PC-9 (cell line): ENCODE data around the gene TMEM138. TPM values are rescaled to one million over a fixed set of nuclear protein-coding genes. Genes with fewer than 3 reads are reported as not detected.

ENCODE experiments used
- BruUV-seq: library from RNA; stranded (reverse); fragments of 400-500 nt; replicated peaks from 2 replicates; lab custom pipeline; 2021; lab: Mats Ljungman, UMichigan
- CTCF ChIA-PET: fragments of 300-600 bp; sonication (Branson Sonifier 250); formaldehyde crosslinking; loops from one replicate; lab custom pipeline; 2022; ENCODE audit warnings: antibody characterized with exemption; lab: Charles Lee
- POLR2A ChIA-PET: fragments of 300-600 bp; sonication (Branson Sonifier 250); formaldehyde crosslinking; loops from one replicate; lab custom pipeline; 2022; ENCODE audit warnings: antibody characterized with exemption; ENCODE audit not compliant: unreplicated experiment; lab: Charles Lee
- DNase-seq, 2 experiments: peaks; one replicate each; pipeline versions ENCODE4 v3.0.0 to v3.0.0-alpha.2; 2015 to 2022; ENCODE audit warnings: mixed read lengths in 1 of 2
- H2AFZ ChIP-seq: fragments of 200-600 bp; sonication (generic); 2 replicates; pipeline ENCODE4 v1.8.1; 2017; ENCODE audit warnings: antibody characterized with exemption
- H3F3A ChIP-seq: fragments of 200-600 bp; sonication (generic); 2 replicates; pipeline ENCODE4 v1.8.1; 2017; ENCODE audit warnings: antibody characterized with exemption, mild to moderate bottlenecking, low read depth; ENCODE audit not compliant: insufficient read depth
- H3K27ac ChIP-seq: fragments of 200-600 bp; sonication (generic); 2 replicates; pipeline ENCODE4 v1.6.1; 2016; ENCODE audit warnings: mixed run types
- H3K27me3 ChIP-seq: fragments of 200-600 bp; sonication (generic); 2 replicates; pipeline ENCODE4 v1.6.1; 2016; ENCODE audit warnings: low read depth, mixed run types; ENCODE audit not compliant: insufficient read depth
- H3K36me3 ChIP-seq: fragments of 200-600 bp; sonication (generic); 2 replicates; pipeline ENCODE4 v1.6.1; 2016; ENCODE audit warnings: low read depth, mixed run types
- H3K4me1 ChIP-seq: fragments of 200-600 bp; sonication (generic); replicated peaks from 2 replicates; pipeline ENCODE4 v1.6.1; 2016; ENCODE audit warnings: mixed run types; ENCODE audit not compliant: insufficient read depth
- H3K4me2 ChIP-seq: fragments of 200-600 bp; sonication (generic); 2 replicates; pipeline ENCODE4 v1.6.1; 2017; ENCODE audit warnings: mixed run types
- H3K4me3 ChIP-seq: fragments of 200-600 bp; sonication (generic); 2 replicates; pipeline ENCODE4 v1.6.1; 2016; ENCODE audit warnings: mixed run types
- H3K79me2 ChIP-seq: fragments of 200-600 bp; sonication (generic); 2 replicates; pipeline ENCODE4 v1.6.1; 2017; ENCODE audit warnings: low read depth, mixed run types
- H3K9me2 ChIP-seq: fragments of 200-600 bp; sonication (generic); 2 replicates; pipeline ENCODE4 v1.8.1; 2017; ENCODE audit warnings: mild to moderate bottlenecking; ENCODE audit not compliant: insufficient read depth
- H3K9me3 ChIP-seq: fragments of 200-600 bp; sonication (generic); 2 replicates; pipeline ENCODE4 v1.8.1; 2016; ENCODE audit warnings: low read depth; ENCODE audit not compliant: insufficient read depth
- H4K20me1 ChIP-seq: fragments of 200-600 bp; sonication (generic); 2 replicates; pipeline ENCODE4 v1.8.1; 2017; ENCODE audit not compliant: insufficient read depth
- EZH2 ChIP-seq: fragments of 200-600 bp; sonication (generic); IDR thresholded peaks from 2 replicates; pipeline ENCODE4 v1.8.0; 2017; ENCODE audit warnings: antibody characterized with exemption, low read depth
- intact Hi-C: fragments of 100-400 bp; cut with micrococcal nuclease; formaldehyde crosslinking; loops from one replicate; pipeline ENCODE4 v1.10.0; 2022; ENCODE audit not compliant: unreplicated experiment
- total RNA-seq: library from RNA; stranded (reverse); gene quantifications from 2 replicates; pipeline ENCODE4 v1.2.3, GENCODE V29; 2021
- TF ChIP-seq, protein P1 (sequence below): fragments of 200-600 bp; sonication (generic); conservative IDR thresholded peaks from 2 replicates; pipeline ENCODE4 v1.6.1; 2017; ENCODE audit warnings: mixed run types, antibody characterized with exemption, mild to moderate bottlenecking, moderate library complexity

Gene TMEM138
- total RNA-seq, 1 experiment from 2014 or later: 46.1 TPM

GRCh38 chr11:61349189-61349751 is 12.9 kb upstream of the TMEM138 start:
- 0 out of 2 replicates have a peak, but pooled peaks cover 7% of the 10 kb centered on the region for H3K36me3 ChIP-seq
- no TSS peak for BruUV-seq
- POLR2A ChIA-PET: no interaction called here
- 0 out of 2 replicates have a peak, but pooled peaks cover 4% of the 10 kb centered on the region for H3F3A ChIP-seq
- no peak overlapping the region for H3K4me2 ChIP-seq
- CTCF ChIA-PET: no interaction called here
- no peaks in the 10 kb centered on the region for H3K27me3 ChIP-seq
- DNase-seq: no peak
- no peaks in the 10 kb centered on the region for H3K9me2 ChIP-seq
- H3K27ac ChIP-seq: no peak overlapping the region
- intact Hi-C loops: no loop called here
- H4K20me1 ChIP-seq: no peaks in the 10 kb centered on the region
- no peaks in the 10 kb centered on the region for H3K4me1 ChIP-seq
- TF ChIP-seq EZH2: no peak
- TF ChIP-seq, protein P1, sequence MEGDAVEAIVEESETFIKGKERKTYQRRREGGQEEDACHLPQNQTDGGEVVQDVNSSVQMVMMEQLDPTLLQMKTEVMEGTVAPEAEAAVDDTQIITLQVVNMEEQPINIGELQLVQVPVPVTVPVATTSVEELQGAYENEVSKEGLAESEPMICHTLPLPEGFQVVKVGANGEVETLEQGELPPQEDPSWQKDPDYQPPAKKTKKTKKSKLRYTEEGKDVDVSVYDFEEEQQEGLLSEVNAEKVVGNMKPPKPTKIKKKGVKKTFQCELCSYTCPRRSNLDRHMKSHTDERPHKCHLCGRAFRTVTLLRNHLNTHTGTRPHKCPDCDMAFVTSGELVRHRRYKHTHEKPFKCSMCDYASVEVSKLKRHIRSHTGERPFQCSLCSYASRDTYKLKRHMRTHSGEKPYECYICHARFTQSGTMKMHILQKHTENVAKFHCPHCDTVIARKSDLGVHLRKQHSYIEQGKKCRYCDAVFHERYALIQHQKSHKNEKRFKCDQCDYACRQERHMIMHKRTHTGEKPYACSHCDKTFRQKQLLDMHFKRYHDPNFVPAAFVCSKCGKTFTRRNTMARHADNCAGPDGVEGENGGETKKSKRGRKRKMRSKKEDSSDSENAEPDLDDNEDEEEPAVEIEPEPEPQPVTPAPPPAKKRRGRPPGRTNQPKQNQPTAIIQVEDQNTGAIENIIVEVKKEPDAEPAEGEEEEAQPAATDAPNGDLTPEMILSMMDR: no peak
- no peaks in the 10 kb centered on the region for H3K9me3 ChIP-seq
- H3K79me2 ChIP-seq: no peaks in the 10 kb centered on the region
- no peak overlapping the region for H2AFZ ChIP-seq
- no peak overlapping the region for H3K4me3 ChIP-seq

- Histone ChIP-seq H4K20me1 (no peaks in the 10 kb centered on the region), H3K9me3 (no peaks in the 10 kb centered on the region), H3K79me2 (no peaks in the 10 kb centered on the region), H3K4me1 (no peaks in the 10 kb centered on the region), H3K27ac (no peak overlapping the region), H3K9me2 (no peaks in the 10 kb centered on the region), H3K4me2 (no peak overlapping the region), H3F3A (0 out of 2 replicates have a peak, but pooled peaks cover 4% of the 10 kb centered on the region), H3K27me3 (no peaks in the 10 kb centered on the region), H3K4me3 (no peak overlapping the region), H3K36me3 (0 out of 2 replicates have a peak, but pooled peaks cover 7% of the 10 kb centered on the region), H2AFZ (no peak overlapping the region)
- intact Hi-C loops: no loop called here
- ChIA-PET POLR2A (no interaction called here), CTCF (no interaction called here)
- BruUV-seq: no TSS peak
- TF ChIP-seq, protein P1: no peak
- no peak for TF ChIP-seq EZH2
- DNase-seq: no peak
Observed at GRCh38 chr11:61349916-61350315, 12.3 kb upstream of the TMEM138 start.

DNA sequence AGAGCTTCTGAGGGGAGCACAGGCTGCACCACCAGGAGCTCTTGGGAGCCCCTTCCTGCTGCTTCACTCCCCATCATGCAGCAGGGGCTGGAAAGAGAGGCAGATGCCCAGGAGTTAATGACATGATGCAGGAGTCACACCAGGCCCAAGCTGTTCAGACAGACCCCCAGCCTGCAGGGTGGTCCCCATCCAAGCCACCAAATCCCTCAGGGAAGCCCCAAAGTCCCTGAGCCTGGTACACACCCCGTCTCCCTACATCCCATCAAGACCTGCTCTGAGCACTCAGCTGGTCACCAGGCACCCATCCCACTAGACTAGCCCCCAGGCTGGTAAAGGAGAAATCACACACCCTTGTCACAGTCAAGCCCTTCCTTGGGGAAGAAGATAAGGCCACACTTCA is 11.8 kb upstream of the TMEM138 start:
- CTCF ChIA-PET: no interaction called here
- Histone ChIP-seq H3K27ac (no peak overlapping the region), H3K9me3 (no peaks in the 10 kb centered on the region)

More for the DNA sequence above, 11.8 kb upstream of the TMEM138 start:
- H3K9me2 ChIP-seq: no peaks in the 10 kb centered on the region
- BruUV-seq: no TSS peak
- no peak overlapping the region for H3K4me2 ChIP-seq
- H3K4me3 ChIP-seq: no peak overlapping the region
- H4K20me1 ChIP-seq: no peaks in the 10 kb centered on the region
- POLR2A ChIA-PET: no interaction called here
- 0 out of 2 replicates have a peak, but pooled peaks cover 4% of the 10 kb centered on the region for H3F3A ChIP-seq
- H3K79me2 ChIP-seq: no peaks in the 10 kb centered on the region
- H3K36me3 ChIP-seq: 0 out of 2 replicates have a peak, but pooled peaks cover 7% of the 10 kb centered on the region
- no peak for DNase-seq
- H2AFZ ChIP-seq: no peak overlapping the region
- no peaks in the 10 kb centered on the region for H3K27me3 ChIP-seq
- TF ChIP-seq, protein P1: no peak
- TF ChIP-seq EZH2: no peak
- no peaks in the 10 kb centered on the region for H3K4me1 ChIP-seq
- intact Hi-C loops: no loop called here
